GM12801 (cell line): ENCODE measurements around the gene FOXP2.

Source experiments
- TF ChIP-seq, protein P1 (sequence below): IDR thresholded peaks from one replicate; pipeline ENCODE4 v1.5.1; 2011; ENCODE audit warnings: control low read depth; ENCODE audit not compliant: insufficient read length; ENCODE audit errors: extremely low read depth

FOXP2 gene

DNA sequence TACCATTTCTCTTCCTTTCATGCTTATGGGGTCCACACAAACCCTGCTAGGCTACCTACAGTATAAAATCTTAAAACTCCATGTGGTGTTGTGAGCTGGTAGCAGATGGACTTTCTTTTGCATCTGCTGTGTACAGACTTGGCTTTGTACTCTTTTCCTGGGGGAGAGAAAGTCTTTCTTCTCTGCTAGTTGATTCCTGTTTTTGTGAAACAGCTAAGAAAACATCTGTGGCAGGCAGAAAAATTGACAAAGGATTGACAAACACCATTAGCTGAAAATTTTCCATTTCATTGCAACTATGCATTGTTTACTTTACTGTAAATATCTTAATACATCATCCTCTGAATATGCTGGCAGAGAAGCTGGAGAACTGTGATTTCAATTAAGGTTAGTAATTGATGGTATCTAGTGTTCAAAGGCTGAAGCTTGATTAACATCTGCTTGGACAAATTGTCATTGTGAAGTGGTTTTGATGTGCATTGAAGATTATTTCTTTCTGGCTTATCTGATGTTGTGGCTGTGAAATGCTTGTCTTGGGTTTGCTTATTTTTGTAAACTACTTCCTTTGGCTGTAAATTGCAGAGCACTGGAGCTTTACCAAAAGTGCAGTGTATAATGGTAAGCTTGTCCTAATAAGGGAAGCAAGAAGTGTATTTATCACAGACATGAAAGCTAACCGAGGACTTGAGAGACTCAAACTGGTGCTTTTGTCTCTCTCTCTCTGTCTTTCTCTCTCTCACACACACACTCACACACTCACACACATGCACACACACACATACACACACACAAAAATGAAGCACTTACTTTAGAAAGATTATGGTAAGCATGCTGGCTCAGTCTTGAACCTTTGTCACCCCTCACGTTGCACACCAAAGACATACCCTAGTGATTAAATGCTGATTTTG lies at the start of gene FOXP2:
FOXP2 (plus strand) TSS at position 660 of the 908 bp plus-strand sequence. CDS start 11,697 bp downstream, outside the sequence.
- TF ChIP-seq, protein P1, sequence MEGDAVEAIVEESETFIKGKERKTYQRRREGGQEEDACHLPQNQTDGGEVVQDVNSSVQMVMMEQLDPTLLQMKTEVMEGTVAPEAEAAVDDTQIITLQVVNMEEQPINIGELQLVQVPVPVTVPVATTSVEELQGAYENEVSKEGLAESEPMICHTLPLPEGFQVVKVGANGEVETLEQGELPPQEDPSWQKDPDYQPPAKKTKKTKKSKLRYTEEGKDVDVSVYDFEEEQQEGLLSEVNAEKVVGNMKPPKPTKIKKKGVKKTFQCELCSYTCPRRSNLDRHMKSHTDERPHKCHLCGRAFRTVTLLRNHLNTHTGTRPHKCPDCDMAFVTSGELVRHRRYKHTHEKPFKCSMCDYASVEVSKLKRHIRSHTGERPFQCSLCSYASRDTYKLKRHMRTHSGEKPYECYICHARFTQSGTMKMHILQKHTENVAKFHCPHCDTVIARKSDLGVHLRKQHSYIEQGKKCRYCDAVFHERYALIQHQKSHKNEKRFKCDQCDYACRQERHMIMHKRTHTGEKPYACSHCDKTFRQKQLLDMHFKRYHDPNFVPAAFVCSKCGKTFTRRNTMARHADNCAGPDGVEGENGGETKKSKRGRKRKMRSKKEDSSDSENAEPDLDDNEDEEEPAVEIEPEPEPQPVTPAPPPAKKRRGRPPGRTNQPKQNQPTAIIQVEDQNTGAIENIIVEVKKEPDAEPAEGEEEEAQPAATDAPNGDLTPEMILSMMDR, result no peak

DNA sequence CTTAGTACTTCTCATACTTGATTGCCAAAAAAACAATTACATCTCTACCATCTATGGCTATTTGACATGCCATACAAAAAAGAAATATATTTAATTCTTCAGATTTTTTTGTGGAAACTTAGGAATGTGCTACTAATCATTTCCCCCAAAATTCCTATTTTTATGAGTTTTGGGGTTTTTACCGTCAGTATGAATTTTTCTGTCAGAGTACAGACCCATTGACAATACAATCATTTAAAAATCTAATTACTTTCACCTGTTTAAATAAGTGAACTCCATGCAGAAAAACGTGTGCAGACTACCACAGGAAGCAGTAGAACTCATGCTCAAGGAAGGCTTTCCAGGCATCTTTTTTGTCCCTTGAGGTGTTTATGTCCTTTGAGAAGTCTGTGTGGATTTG lies 48.8 kb upstream of the FOXP2 start:
- TF ChIP-seq, protein P1, result no peak

DNA sequence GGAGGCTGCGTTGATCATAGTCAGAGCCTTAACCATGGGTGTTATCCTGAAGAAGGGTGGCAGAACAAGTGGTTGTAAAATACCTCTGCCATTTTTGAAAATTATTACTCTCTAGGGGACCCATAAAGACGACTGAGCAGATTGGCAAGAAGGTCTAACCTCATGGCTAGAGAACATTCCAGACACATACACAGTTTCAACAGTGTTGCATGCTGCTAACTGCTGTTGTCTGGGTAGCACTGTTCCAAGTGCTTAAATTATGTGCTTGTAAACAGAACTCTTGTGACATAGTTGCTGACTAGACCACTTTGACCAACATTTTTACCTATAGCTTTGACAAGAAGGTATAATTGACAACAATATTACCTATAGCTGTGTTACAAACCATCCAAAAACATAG lies 46.1 kb upstream of the FOXP2 start:
- TF ChIP-seq, protein P1, result no peak

DNA sequence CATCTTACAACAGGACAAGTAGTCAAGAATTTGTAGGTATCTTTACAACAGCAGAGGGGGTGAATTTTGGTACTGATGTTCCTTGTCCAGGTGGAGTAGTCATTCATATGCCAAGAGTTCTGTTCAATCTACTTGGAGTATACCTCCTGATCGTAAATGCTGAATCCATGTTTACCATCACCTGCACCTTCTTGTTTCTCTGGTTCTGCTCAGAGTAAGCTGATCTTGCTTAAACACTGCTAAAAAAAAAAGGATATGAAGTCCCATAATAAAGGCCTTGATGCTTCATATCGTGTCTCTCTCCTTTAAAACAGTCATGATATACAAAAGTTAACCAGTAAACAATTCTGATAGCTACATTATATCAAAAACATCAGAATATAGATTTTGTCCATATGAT lies 45.3 kb upstream of the FOXP2 start:
- TF ChIP-seq, protein P1, result no peak

DNA sequence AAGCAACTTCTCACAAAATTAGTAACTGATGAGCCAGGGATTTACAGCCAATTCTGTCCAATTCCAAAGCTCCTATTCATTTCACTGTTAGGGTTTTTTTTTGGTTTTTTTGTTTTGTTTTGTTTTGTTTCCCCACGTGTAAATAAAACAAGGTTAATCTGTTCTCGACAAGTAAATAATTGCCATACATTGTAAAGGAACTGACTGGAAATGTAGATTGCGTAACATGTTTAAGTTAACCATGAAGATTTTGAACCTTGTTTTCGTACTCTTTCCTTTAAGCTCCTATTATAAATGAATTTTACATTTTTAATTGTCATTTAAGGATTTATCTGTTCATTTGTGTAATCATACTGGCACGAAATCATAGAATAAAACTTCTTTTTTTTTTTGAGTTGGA lies 42.0 kb upstream of the FOXP2 start:
- TF ChIP-seq, protein P1, result no peak

DNA sequence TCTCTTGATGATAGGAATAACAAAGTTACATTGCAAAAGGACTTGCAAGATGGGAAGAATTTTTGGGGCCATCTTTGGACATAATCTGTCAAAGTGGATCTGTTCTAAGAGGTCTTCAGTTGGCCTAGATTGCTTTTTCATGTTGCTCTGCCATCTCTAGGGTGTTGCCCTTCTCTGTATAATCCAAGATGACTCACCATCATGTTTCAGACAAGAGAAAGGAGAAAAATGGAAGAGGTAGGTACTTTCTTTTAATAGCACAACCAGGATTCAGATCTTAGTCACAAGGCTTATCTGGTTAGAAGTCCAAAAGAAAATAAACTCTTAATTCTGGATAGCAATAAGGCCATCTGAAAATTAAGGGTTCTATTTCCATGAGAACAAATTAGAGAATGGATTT lies 38.7 kb upstream of the FOXP2 start:
- TF ChIP-seq, protein P1, result no peak

DNA sequence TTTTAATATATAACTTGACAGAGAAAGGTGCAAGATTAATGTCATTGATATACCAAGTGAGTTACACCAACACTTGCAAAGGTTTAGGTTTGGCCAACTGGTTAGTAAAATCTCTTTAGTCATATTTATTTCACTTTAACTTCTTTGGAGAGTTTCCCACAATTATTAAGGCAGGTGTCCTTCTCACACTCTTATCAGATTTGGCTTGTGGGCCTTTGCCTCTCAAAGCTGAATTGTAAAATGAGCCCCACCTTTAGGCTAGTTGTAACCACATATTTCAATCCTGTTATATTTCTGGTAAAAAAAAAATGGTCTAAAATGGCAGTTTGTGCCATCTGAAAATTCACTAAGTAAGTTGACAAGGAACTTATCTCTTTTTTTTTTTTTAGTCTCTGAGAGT lies 26.6 kb upstream of the FOXP2 start:
- TF ChIP-seq, protein P1, result no peak
